ENCODE results near the gene ZNF804A.

The ZNF804A gene

GRCh38 chr2:184769686-184770085 is 171.4 kb downstream of the ZNF804A start:
- TF ChIP-seq, protein P1, sequence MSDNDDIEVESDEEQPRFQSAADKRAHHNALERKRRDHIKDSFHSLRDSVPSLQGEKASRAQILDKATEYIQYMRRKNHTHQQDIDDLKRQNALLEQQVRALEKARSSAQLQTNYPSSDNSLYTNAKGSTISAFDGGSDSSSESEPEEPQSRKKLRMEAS (IDR thresholded peaks at IDR 0.05; ENCODE audit: low read depth, low read length): no peak
- H3K4me3 ChIP-seq (ENCODE audit: low read depth, low read length): no peak overlapping the region
- DNase-seq (ENCODE audit: low read depth): no peak

GRCh38 chr2:184779777-184780176 is 181.4 kb downstream of the ZNF804A start:
- no peak for DNase-seq (ENCODE audit: low read depth)
- no peak overlapping the region for H3K4me3 ChIP-seq (ENCODE audit: low read depth, low read length)
- TF ChIP-seq, protein P2, sequence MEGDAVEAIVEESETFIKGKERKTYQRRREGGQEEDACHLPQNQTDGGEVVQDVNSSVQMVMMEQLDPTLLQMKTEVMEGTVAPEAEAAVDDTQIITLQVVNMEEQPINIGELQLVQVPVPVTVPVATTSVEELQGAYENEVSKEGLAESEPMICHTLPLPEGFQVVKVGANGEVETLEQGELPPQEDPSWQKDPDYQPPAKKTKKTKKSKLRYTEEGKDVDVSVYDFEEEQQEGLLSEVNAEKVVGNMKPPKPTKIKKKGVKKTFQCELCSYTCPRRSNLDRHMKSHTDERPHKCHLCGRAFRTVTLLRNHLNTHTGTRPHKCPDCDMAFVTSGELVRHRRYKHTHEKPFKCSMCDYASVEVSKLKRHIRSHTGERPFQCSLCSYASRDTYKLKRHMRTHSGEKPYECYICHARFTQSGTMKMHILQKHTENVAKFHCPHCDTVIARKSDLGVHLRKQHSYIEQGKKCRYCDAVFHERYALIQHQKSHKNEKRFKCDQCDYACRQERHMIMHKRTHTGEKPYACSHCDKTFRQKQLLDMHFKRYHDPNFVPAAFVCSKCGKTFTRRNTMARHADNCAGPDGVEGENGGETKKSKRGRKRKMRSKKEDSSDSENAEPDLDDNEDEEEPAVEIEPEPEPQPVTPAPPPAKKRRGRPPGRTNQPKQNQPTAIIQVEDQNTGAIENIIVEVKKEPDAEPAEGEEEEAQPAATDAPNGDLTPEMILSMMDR (IDR thresholded peaks at IDR 0.05; ENCODE audit: low read depth, low read length): no peak
- TF ChIP-seq, protein P1 (IDR thresholded peaks at IDR 0.05; ENCODE audit: low read depth, low read length): no peak
- TF ChIP-seq POLR2A (IDR thresholded peaks at IDR 0.05; ENCODE audit: extremely low read depth, insufficient read length) (no peak), MYC (IDR thresholded peaks at IDR 0.05; ENCODE audit: low read depth, low read length) (no peak)

DNA sequence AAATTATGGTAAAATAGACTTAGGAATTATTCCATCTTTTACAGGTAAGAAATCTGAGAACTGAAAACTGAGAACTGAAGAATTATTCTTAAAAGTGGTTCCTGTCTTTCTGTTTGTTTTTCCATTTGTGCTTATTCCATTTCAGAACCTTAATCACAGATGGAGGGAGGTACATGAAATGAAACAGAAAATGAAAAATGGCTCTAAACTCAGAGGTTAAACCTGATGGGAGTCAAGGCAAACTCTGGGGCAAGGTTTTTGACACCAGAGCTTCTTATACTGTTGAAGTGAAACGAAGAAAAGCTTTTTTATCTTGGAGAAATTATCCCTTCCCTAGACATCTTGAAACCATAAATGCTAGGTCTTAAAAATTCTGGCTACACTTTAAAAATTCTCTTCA is 182.1 kb downstream of the ZNF804A start:
- TF ChIP-seq, protein P1 (IDR thresholded peaks at IDR 0.05; ENCODE audit: low read depth, low read length): no peak
- TF ChIP-seq POLR2A (IDR thresholded peaks at IDR 0.05; ENCODE audit: extremely low read depth, insufficient read length): no peak
- TF ChIP-seq MYC (IDR thresholded peaks at IDR 0.05; ENCODE audit: low read depth, low read length): no peak
- TF ChIP-seq, protein P2 (IDR thresholded peaks at IDR 0.05; ENCODE audit: low read depth, low read length): no peak

GRCh38 chr2:184780944-184781343 is 182.6 kb downstream of the ZNF804A start:
- TF ChIP-seq, protein P2 (IDR thresholded peaks at IDR 0.05; ENCODE audit: low read depth, low read length): no peak
- TF ChIP-seq, protein P1 (IDR thresholded peaks at IDR 0.05; ENCODE audit: low read depth, low read length): no peak
- TF ChIP-seq MYC (IDR thresholded peaks at IDR 0.05; ENCODE audit: low read depth, low read length) (no peak), POLR2A (IDR thresholded peaks at IDR 0.05; ENCODE audit: extremely low read depth, insufficient read length) (no peak)

More for the DNA sequence above, 182.1 kb downstream of the ZNF804A start:
- no peak for DNase-seq (ENCODE audit: low read depth)
- no peak overlapping the region for H3K4me3 ChIP-seq (ENCODE audit: low read depth, low read length)

GRCh38 chr2:184783576-184783975 is 185.2 kb downstream of the ZNF804A start:
- TF ChIP-seq, protein P2 (IDR thresholded peaks at IDR 0.05; ENCODE audit: low read depth, low read length): no peak
- no peak for TF ChIP-seq MYC (IDR thresholded peaks at IDR 0.05; ENCODE audit: low read depth, low read length)
- no peak for DNase-seq (ENCODE audit: low read depth)
- no peak overlapping the region for H3K4me3 ChIP-seq (ENCODE audit: low read depth, low read length)

More at GRCh38 chr2:184780944-184781343, 182.6 kb downstream of the ZNF804A start:
- H3K4me3 ChIP-seq (ENCODE audit: low read depth, low read length): no peak overlapping the region
- no peak for DNase-seq (ENCODE audit: low read depth)

- no peak for DNase-seq (ENCODE audit: low read depth)
- H3K4me3 ChIP-seq (ENCODE audit: low read depth, low read length): no peak overlapping the region
These were observed 194.8 kb downstream of the ZNF804A start for GRCh38 chr2:184793176-184793575.

More at GRCh38 chr2:184793176-184793575, 194.8 kb downstream of the ZNF804A start:
- TF ChIP-seq POLR2A (IDR thresholded peaks at IDR 0.05; ENCODE audit: extremely low read depth, insufficient read length): no peak
- TF ChIP-seq, protein P1 (IDR thresholded peaks at IDR 0.05; ENCODE audit: low read depth, low read length): no peak
- TF ChIP-seq, protein P2 (IDR thresholded peaks at IDR 0.05; ENCODE audit: low read depth, low read length): no peak
